GM21723 (cell line): ENCODE data around the gene PFN3.
"Not testable (repeated sequence)": the region's sequence is repeated elsewhere in the genome, so short reads cannot be mapped to it uniquely, and the experiment has no call there.

ENCODE experiments used
- ATAC-seq: cut with Tn5 transposase; IDR thresholded peaks from one replicate; pipeline ENCODE4 v1.9.1; 2021; ENCODE audit warnings: mild to moderate bottlenecking, moderate library complexity; ENCODE audit not compliant: unreplicated experiment

PFN3 gene

DNA sequence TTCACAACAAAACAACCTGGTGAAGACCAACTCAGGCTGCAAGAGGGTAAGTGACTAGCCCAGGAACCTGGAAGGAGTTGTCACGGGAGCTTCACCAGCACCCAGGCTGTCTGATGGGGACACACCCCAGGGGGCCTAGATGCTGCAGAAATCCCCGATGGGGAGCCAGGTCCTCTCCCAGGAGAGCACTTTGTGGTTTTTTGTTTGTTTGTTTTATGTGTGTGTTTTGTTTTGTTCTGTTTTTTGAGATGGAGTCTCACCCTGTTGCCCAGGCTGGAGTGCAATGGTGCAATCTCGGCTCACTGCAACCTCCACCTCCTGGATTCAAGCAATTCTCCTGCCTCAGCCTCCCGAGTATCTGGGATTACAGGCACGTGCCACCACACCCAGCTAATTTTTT, 24.9 kb downstream of the PFN3 start:
- not testable (repeated sequence) for ATAC-seq

DNA sequence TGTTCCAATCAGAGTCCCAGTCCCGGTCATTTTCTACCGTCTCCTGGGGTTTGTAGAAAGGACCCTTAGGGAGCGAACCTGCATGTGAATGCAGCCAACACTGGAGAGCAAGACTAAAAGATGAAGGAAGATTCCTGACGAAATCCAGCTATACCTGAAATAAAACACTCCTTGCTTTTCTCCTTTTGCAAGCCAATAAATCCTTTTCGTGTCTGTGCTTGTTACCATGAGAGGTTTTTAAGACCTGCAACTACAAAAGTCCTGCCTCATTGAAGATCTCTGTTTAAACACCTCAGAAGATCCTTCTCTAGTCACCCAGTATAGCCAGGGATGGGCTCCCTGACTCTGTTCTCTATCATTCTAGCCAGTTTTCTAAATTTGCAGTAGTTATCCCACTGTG, 26.2 kb downstream of the PFN3 start:
- ATAC-seq = no peak

DNA sequence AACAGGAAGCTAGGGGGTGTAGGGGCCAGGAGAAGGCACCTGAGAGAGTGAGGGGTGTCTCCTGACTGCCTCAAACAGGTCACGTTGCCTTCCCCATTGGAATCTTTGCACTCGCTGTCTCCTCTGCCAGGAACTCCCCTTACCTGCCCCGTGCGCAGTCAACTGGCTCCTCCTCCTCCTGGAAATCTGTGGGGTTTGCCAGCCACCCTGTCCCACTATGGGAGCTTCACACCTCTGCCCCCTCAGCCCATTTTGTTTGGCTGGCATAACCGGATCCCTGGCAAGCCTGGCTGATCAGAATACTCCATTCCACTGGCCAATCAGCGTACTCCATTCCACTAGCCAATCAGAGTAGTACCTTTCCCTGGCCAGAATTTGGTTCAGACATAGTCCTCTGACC, 26.7 kb downstream of the PFN3 start:
- no peak for ATAC-seq

DNA sequence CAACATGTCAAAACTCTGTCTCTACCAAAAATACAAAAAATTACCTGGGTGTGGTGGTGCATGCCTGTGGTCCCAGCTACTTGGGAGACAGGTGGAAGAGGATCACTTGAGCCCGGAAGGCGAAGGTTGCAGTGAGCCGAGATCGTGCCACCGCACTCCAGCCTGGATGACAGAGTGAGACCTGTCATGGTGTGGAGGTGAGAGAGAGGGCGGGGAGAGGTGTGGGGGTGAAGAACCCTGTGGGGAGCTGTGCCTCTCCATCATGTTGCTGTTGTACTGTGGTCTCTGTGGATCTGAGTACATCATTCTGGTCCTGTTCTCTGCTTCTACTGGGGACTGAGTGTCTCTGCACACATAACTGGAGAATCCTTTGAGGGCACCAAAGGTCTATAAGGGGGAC, 27.6 kb downstream of the PFN3 start:
- ATAC-seq = no peak

DNA sequence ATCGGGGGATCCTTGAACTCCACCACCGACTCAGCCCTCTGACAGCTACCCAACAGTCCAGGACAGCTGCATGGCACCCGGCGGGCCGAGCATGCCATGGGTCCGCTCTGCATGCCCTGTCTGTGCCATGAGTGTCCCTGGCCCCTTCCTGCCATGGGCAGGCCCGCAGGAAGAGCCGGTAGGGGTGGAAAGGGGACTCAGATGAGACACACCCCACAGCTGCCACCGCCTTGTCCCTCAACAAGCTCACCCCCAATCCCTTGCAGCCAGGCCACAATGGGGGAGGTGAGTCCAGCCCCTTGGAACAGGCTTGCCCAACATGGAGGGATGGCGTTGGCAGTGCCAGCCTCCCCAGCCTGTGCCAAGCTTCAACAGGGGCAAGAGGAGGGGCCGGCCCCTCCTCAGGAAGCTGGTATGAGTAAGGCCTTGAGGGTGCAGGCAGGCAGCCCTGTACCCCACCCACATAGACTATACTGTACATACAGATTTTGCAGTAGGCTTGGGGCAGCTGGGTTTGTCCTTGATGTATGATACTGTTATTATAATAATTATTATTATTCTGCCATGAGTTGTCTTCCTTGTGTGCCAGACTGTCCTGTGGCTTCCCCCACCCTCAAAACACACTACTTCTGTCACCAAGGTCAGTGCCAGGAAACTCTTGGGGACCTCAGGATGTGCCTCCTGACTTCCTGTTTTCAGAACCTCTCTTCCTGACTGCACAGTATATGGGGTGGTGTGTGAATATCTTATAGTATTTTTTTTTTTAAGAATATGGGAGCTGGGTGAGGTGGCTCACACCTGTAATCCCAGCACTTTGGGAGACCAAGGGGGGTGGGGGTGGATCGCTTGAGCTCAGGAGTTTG, 28.2 kb downstream of the PFN3 start:
- ATAC-seq = no peak

DNA sequence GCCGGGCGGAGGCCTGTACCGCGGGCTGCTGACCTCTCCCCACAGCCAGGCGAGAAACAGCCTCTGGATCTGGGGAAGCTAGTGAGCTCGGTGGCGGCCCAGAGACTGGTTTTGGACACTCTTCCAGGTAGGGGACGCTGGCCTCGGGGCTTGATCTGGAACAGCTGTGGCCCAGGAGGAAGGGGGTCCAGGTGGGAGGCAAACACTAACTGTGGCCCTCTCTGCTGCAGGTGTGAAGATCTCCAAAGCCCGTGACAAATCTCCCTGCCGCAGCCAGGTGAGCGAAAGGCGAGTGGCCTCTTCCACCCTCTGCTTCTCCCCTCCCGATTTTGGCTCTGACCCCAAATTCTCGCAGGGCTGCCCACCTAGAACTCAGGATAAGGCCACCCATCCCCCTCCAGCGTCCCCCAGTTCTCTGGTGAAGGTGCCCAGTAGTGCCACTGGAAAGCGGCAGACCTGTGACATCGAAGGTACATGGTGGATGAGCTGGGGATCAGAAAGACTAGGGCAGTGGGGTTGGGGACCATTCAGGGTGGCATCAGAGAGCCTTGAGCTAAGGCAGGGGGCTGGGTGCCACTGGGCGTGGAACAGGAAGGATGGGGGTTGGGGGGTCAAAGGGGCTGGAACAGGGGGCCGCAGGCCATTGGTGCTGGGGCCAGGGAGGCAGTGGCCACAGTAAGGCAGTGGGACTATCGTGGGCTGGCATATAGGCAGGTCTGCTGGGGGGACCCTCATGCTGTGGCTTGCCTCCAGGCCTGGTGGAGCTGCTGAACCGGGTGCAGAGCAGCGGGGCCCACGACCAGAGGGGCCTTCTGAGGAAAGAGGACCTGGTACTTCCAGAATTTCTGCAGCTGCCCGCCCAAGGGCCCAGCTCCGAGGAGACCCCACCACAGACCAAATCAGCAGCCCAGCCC, 29.1 kb downstream of the PFN3 start:
- no peak for ATAC-seq

DNA sequence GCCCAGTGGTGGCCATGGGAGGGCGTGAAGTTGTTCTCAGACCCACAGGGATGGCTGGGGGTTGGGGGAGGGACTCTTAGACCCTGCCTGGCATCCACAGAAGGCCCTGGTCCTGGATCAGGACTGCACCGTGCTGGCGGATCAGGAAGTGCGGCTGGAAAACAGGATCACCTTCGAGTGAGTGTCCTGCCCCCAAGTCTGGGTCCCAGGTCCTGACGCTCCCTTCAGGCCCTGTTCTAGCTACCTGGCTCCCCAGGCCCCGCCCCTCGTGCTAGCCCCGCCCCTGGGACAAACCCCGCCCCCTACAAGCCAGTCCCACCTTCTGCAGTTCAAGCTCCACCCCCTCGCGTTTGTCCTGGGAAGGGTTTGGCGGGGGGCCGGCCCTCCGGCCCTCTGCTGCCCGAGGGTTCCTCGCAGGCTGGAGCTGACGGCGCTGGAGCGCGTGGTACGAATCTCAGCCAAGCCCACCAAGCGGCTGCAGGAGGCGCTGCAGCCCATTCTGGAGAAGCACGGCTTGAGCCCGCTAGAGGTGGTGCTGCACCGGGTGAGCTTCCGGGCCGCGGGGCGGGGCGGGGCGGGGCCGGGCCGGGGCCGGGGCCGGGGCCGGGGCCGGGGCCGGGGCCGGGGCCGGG, 29.9 kb downstream of the PFN3 start:
- ATAC-seq = peak; percentile 49

DNA sequence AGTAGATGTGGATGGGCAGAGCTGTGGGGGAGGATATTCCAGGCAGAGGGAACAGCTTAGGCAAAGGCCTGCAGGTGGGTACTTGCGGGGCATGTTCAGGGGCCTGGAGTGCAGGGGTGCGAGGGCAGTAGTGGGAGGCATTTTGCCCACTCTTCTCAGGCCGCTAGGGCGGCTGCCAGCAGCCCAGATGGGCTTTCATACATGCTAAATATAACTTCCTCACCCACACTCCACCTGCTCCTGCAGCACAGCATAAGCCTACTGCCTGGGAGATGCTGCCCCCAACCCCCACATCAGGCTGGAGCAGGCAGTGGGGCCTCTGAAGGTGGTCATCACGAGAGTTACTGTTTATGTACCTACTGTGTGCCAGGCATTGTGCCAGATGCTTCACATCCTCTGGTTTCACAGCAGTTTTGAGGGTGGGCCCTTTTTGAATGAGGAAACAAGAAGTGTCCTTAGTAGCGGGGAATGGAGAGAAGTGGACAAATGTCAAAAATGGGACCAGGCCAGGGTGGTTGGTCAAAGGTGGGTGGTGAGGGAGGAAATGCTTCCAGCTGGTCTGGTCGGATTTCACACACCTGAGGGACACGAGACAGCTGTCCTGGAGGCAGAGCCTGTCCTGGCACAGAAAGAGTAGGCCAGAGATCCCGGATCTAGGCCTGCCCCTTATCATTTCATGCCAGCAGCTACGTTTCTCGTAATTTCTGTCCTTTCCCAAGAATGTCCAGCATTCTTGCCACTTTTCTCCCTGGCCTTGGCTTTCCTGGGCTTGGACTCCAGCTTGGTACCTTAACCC, 30.6 kb downstream of the PFN3 start:
- no peak for ATAC-seq

DNA sequence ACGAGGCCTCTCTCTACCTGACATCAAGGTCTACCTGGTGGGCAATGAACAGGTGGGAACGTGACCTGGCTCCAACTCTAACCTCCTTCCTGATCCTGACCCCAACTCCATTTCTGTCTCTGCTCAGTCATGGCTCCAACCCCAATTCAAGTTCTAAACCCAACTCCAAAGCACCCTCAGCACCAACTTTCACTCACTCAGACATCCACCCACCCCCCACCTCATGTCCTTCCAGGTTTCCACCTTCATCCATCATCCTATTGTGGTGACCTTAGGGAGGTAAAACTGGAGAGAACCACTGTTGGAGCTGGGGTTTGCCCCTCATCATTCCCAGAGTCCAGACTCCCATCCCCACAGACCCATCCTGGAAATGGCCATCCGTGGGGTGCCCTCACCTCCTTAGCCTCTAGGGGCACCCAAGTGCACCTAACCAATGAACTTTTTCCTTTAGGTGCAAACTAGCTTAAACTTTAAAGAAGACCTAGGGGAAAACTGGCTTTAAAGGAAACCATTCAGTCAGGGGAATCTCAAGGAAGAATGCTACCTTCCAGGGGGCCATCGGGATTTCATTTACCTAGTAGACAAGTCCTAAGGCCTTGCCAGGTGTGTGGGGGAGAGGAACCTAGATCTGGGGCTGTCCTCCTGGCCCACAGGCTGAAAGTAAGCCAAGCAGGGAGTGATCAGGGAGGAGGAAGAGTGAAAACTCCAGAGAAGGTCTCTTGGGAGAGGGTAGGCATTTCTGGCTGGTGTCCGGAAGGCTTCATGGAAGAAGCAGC, 31.4 kb downstream of the PFN3 start:
- ATAC-seq = no peak

DNA sequence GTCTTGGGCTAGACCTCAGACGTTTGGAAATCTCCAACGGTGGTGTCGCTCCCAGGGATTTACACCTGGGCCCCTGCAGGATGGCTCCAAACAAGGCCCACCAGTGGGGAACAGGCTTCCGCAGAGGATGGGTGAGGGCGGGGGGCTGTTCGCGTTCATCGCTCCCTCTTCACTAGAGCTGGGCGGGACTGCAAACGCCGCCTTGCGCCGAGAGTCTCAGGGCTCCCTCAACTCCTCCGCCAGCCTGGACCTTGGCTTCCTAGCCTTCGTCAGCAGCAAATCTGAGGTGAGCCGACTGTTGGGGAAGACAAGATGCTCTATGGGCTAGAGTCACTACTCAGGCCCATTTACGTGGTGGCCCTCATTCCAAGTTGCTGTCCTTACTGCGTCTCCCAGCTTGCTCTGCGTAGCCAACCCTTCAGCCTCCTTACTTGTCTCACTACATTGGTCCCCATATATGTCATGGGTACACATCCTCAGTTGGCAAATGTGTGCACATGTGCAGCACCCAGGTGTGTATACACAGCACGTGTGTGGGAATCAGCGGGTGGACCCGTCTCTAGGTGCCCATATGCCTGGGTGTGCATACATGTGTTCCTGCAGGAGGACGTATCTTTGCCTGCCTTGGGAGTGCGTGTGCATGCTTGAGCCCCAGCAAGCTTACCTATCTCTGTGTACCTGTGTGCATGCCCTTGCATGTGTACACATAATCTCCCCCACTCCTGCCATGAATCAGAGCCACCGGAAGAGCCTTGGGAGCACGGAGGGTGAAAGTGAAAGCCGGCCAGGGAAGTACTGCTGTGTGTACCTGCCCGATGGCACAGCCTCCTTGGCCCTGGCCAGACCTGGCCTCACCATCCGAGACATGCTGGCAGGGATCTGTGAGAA, 32.2 kb downstream of the PFN3 start:
- ATAC-seq = no peak

DNA sequence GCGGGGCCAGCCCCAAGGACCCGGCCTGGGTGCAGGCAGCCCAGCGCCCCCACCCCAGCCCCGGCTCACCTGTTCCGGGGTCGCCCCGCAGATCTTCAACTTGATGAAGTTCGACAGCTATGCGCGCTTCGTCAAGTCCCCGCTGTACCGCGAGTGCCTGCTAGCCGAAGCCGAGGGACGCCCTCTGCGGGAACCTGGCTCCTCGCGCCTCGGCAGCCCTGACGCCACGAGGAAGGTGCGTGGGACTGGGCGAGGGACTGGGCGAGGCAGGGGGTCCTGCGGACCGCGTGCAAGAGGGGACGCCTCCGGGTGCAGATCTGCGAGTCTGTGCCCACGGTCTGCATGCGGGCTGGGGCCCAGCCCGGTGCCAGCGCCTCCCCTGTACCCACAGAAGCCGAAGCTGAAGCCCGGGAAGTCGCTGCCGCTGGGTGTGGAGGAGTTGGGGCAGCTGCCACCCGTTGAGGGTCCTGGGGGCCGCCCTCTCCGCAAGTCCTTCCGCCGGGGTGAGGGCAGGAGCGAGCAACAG, 33.1 kb downstream of the PFN3 start:
- ATAC-seq = no peak

DNA sequence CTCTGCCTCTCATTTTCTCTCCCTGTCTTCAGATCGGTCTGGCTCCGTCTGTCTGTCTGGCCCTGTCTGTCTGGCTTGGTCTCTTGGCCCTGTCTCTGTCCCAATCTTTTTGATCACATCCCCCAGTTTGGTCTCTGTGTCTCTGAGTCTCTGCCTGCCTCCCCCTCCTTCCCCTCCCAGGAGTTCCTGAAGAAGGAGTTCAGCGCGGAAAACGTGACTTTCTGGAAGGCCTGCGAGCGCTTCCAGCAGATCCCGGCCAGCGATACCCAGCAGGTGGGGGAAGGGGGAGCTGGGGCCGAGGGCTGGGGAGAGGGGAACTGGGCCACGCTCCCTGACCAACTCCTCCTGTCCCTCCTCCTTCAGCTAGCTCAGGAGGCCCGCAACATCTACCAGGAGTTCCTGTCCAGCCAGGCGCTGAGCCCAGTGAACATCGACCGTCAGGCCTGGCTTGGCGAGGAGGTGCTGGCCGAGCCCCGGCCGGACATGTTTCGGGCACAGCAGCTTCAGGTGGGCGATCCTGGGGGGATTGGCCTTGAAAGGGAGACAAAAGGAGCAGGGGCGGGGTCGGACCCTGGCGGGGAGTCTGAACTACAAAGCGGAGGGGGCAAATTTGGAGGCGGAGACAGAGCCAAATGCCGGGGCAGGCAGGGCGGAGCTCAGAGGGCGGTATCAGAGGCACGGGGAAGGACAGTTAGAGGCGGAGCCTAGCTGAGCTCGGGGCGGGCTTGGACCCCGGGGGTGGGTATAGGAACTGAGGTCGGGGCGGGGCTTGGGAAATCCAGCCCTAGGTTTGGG, 33.7 kb downstream of the PFN3 start:
- ATAC-seq = no peak

DNA sequence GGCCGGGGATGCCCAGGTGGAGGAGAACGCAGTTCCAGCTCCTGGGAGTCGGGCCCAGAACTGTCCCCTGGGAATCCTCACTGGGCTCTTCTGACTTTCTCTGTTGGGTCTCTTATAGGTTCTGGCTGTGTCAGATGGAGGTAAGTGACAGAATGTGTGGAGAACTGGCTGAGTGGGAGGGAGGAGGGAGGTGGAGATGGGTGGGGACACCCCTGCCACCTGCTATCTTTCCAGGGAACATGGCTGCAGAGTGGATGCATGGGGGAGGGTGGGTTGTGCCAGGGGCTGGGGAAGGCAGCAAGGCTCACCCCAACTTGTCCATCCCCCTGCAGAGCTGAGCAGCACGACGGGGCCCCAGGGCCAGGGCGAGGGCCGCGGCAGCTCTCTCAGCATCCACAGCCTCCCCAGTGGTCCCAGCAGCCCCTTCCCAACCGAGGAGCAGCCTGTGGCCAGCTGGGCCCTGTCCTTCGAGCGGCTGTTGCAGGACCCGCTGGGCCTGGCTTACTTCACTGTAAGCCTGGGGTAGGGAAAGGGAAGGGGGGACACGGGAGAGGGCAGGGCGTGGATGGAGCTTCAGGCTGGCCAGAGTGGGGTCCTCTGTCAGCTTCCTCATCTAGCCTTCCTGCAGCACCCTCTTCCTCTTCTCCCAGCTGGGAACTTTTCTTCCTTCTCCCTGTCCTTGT, 34.5 kb downstream of the PFN3 start:
- no peak for ATAC-seq

DNA sequence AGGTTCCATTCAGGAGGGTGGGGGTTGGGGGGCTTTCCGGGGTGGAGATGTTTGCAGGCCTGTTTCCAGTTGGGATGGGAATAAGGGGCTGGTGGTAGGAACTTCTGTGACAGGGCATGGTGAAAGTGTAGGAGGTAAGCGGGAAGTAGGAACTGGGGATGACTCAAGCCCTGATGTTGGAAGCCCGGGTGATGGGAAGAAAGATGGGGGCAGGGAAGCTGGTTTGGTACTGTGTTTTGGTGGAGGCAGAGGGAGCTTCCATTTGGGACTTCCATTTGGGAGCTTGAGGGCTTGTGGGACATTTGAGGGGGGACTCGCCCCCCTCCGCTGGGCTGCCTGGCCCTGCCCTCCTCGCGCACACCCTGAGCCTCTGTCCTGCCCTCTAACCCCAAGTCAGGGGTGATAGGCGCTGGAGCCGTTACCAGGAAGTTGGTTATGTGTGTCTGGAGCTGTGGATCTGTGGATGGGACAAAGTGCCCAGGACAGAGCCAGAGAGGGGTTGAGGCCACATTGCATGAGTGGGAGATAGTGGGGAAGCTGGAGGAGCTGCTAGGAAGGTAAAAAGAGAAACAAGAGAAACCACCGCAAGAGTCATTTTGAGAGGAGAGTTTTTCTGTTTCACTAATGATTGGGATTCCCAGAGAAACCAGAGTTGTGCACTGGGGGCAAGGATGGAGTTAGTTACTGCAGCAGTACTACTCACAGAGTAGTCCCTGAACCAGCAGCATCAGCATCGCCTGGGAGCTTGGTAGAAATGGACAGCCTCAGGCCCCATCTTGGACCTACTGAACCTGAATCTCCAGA, 36.1 kb downstream of the PFN3 start:
- ATAC-seq = no peak

DNA sequence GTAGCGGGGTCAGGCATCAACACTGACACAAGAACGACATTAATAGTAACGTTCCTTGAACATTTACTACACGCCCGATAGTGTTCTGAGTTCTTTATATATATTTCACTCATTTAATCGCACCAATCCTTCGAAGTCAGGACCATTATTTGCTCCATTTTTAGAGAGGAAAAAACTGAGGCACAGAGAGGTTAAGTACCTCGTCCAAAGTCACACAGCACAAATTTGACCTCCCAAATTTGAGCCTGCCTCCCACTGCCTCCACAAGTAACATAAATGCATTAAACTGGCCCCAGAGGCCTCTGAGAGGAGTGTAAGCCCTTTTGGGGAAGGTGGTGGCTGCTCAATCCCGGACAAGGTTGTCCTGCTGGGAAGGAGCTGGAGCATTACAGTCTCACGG, 36.9 kb downstream of the PFN3 start:
- no peak for ATAC-seq
